HG02623 (cell line): Measurements from ENCODE around the gene COL4A4.

Experiments
- ATAC-seq: cut with Tn5 transposase; IDR thresholded peaks from one replicate; pipeline ENCODE4 v1.9.1; 2021; ENCODE audit warnings: moderate library complexity; ENCODE audit not compliant: unreplicated experiment

Gene COL4A4

GRCh38 chr2:227035711-227036367 is 128.2 kb downstream of the COL4A4 start:
- no peak for ATAC-seq

- ATAC-seq, result no peak
These were observed 130.4 kb downstream of the COL4A4 start for GRCh38 chr2:227033471-227034148.

DNA sequence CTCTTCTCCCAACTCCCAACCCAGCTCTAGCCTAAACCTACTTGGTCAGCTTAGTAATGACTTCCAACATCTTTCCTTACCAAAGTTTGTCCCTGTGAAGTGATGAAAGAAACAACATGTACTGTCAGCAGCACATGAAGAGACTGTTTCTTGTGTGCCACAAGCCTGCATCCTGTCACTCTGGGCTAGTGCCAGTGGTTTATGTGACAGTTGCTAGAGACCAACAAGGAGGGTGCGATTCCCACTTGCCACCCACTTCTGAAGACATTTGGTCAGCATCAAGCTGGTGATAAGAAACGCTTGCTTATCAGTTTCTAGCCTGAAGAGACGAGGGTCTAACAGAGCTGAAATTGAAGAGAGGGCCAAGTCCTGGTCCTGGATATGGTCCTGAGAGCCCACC is 132.6 kb downstream of the COL4A4 start:
- ATAC-seq, result no peak

- ATAC-seq, result no peak
These were observed 133.2 kb downstream of the COL4A4 start for GRCh38 chr2:227030789-227031188.

- ATAC-seq, result no peak
These were observed 134.4 kb downstream of the COL4A4 start for GRCh38 chr2:227029426-227030105.

- ATAC-seq, result peak; percentile 70
These were observed 138.5 kb downstream of the COL4A4 start for GRCh38 chr2:227025510-227025909.

DNA sequence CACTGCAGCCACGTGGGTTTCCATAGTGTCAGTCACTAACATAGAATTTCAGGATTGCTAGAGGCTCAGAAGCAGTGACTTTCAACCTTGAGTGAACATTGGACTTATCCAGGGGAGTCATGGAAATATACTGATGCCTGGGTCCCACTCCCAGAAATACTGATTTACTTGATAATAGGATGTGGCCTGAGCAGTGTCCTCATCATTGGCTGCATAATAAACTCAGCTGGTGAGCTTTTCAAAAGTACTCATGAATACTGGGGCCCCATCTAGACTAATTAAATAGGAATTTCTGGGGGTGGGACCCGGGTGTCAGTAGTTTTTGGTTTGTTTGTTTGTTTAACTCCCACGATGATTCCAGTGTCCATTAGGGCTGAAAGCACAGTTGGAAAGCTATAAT is 141.4 kb downstream of the COL4A4 start:
- ATAC-seq, result no peak

DNA sequence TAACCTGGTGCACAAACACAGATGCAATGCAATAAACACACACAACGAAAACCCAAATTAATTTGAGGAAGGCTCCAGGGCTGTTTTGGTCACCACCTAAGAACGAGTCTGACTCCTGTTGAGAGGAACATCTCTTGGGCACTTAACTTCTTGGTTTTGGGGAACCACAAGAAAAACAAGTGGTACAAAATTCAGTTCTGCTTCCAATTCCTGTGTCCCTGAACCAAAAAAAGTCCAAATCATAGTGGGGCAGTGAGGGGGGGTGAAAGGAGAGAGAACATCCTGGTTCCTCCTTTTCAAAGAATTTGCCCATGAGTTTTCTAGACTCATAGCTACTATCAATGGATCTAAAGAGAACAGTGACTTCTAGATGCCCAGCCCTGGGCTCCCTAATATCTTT is 143.6 kb downstream of the COL4A4 start:
- no peak for ATAC-seq

DNA sequence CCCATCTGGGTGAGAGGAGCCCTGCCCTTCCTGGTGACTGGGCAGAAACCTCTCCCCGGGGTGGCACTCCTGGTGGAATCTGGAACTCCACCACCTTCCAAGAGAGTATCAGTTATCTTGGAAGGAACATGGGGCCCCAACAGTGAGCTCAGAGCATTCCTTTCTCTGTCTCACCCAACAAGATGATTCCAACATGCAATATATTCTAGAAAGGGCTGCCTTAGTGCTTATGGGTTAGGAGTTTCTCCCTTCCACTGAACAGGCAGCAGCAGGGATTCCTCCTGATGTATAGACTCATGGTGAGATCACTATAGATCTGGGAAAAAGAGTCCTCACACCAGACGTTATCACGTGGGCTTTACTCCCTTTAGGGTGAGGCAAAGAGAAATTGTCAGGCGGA is 147.1 kb downstream of the COL4A4 start:
- no peak for ATAC-seq

DNA sequence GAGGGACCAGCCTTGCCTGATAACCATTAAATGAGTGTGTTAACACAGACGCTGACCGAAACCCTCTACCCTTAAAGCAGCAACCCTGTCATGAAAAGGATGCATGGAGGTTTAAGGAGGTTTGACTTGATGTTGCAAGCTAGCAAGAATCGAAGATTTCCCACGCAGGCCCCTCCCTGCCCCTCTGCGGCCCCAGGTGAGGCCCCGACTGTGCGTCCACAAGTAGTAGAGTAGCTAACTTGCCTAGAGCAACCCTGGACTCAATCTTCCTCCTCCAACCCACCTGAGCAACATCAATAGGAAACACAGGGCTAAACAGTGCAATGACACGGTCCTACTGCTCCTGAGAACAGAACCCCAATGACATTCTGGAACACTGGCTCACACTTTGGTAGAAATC is 150.1 kb downstream of the COL4A4 start:
- no peak for ATAC-seq

DNA sequence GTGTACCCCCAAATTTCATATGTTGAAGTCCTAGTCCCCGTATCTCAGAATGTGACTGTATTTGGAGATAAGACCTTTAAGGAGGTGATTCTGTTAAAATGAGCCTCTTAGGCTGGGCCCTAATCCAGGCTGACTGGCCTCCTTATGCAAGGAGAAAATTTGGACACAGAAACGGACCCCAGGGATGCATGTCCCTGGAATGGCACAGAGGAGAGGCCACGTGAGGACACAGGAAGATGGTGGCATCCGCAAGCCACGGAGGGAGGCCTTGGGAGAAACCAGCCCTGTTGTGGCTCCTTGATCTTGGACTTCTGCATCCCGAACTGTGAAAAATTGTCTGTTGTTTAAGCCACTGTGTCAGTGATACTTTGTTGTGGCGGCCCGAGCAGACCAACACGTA is 150.7 kb downstream of the COL4A4 start:
- no peak for ATAC-seq

DNA sequence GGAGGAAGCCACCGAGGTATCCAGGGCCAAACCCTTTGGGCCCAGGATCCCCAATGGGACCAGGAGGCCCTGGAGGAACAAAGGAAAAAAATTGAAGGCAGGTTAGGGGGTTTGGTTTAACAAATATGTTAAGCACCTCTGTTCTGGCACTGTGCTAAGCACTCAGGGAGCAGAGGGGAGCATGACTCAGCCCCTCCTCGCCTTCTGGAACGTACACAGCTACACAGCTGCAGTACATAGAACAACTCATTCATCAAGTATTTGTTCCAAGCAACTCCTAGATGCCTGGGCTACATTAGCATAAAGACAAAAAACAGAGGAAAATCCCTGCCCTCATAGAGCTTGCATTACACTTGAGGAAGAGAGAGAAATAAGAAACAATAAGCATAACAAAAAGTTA is 153.6 kb downstream of the COL4A4 start:
- no peak for ATAC-seq

DNA sequence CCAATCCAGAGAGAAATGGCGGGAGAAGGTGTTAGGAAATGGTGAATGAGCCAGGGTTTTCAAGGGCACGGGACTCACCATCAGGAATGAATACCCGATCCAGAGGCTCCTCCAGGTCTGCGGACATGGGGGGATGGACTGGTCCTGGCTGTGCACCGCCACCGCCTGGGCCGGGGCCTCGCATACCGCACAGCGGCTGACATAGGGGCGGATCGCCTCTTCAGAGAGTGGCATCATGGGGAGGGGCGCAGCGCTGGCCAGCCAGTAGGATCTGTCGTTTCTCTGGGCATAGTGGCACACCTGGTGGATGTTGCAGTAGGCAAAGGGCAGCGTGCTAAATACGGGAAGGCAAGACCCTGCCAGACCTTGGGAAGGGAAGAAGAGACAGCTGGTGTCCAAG is 156.1 kb downstream of the COL4A4 start:
- ATAC-seq, result no peak

DNA sequence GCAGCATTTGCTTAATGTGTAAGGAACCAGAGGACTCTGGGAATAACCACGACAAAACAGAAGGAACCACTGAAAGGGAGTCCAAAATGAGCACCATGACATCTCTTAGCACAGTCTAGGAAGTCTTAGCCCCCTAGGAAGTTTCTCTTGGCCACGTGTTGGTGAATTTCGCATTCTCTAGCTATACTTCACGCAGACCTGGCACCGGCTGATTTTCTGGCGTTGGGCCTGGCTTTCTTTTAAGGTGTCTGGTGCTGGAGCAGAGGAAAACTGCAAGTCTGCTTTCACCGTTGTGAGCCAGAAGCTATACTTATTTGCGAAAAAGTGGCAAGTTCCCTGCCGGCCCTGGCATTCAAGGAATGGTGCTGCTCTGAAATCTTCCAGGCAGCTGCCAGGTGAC is 156.9 kb downstream of the COL4A4 start:
- ATAC-seq, result no peak

- no peak for ATAC-seq
These were observed 157.7 kb downstream of the COL4A4 start for GRCh38 chr2:227006189-227006897.

GRCh38 chr2:227004482-227004881 is 159.5 kb downstream of the COL4A4 start:
- ATAC-seq, result no peak

DNA sequence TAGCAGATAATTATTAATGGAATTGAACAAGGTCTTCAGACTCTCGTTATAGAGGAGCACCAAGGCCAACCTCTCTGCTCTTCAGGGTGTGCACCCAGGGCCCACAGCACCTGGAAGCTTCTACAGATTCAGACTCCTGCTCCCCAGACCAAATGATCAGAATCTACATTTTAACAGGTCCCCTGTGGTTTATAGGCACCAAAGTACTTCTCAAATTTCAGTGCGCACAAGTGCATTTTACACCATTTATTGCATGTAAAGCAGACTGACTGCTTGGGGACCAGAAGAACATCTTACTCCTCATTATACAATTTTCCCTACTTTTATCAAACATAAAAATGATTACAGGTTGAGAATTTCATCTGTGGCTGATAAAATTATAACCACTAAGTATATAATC is 163.9 kb downstream of the COL4A4 start:
- no peak for ATAC-seq

DNA sequence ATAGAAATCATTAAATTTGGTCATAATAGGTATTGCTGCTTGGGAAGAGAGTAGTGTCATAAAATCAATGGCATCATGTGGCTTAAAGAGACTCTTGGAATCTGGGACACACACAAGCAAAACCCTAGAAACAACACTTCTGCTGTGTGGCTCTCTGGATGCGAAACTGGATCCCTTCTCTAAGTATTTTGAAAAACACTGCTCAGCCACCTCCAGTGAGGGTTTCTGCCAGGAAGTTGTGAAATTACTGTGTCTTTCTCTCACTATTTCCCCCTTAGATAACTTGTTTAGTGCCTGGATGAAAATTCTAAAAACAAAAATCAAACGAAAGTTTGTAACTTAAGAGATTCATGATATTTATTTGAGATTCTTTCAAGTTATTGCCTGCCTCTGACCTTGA is 164.3 kb downstream of the COL4A4 start:
- no peak for ATAC-seq

DNA sequence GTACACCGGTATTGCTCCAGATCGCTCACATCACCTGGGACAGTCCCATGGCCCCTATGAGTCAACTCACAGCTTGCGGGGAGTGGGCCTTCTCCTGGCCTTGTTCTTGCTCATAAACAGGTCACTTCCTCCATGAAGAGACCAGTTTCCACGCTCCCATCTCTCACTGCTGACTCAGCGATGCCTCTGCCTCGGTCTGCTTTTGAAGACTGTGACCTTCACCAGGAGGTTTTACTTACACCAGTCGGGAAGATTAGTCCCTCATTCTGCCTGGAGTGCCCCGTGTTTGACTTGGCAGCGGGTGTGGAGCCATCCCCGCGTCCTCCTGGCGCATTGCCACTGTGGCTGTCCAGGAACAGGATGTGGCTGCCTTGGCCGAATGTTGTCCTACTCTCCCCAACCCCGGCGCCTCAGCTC is 168.4 kb downstream of the COL4A4 start:
- ATAC-seq, result no peak

GRCh38 chr2:226994775-226995174 is 169.2 kb downstream of the COL4A4 start:
- no peak for ATAC-seq

DNA sequence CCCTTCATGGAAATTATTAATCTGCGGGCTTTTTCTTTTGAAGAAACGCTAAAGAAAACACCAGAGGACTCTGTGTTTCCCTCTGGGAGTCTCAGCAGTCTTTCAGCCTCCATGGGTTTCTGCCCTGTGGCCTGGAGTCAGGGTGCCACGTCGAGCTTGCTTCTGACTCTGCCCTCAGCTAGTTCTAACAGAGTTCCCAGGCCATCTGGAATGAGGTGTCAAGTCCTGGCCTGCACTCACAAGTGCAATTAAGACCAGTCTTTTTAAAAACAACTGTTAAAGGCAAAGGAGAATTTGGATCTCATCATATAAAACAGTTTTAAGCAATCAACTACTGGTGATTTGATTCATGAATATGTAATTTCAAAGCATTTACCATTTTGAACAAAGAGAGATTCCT is 170.8 kb downstream of the COL4A4 start:
- ATAC-seq, result no peak

GRCh38 chr2:226991663-226992062 is 172.3 kb downstream of the COL4A4 start:
- peak; percentile 50 for ATAC-seq
